ENCODE results near the gene LTO1. TPM values are rescaled to one million over a fixed set of nuclear protein-coding genes. Genes with fewer than 3 reads are reported as not detected.
A peak's percentile ranks its signal among the peaks of the same experiment; 100 is the strongest.

The LTO1 gene
- total RNA-seq, 1 experiment from 2014 or later = 27.5 TPM

- TF ChIP-seq, protein P1, sequence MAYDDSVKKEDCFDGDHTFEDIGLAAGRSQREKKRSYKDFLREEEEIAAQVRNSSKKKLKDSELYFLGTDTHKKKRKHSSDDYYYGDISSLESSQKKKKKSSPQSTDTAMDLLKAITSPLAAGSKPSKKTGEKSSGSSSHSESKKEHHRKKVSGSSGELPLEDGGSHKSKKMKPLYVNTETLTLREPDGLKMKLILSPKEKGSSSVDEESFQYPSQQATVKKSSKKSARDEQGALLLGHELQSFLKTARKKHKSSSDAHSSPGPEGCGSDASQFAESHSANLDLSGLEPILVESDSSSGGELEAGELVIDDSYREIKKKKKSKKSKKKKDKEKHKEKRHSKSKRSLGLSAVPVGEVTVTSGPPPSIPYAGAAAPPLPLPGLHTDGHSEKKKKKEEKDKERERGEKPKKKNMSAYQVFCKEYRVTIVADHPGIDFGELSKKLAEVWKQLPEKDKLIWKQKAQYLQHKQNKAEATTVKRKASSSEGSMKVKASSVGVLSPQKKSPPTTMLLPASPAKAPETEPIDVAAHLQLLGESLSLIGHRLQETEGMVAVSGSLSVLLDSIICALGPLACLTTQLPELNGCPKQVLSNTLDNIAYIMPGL (CRISPR knock-in tag; IDR thresholded peaks at IDR 0.05) = 0 out of 2 replicates have a peak, but pooled peaks have one; percentile 21
- TF ChIP-seq, protein P2, sequence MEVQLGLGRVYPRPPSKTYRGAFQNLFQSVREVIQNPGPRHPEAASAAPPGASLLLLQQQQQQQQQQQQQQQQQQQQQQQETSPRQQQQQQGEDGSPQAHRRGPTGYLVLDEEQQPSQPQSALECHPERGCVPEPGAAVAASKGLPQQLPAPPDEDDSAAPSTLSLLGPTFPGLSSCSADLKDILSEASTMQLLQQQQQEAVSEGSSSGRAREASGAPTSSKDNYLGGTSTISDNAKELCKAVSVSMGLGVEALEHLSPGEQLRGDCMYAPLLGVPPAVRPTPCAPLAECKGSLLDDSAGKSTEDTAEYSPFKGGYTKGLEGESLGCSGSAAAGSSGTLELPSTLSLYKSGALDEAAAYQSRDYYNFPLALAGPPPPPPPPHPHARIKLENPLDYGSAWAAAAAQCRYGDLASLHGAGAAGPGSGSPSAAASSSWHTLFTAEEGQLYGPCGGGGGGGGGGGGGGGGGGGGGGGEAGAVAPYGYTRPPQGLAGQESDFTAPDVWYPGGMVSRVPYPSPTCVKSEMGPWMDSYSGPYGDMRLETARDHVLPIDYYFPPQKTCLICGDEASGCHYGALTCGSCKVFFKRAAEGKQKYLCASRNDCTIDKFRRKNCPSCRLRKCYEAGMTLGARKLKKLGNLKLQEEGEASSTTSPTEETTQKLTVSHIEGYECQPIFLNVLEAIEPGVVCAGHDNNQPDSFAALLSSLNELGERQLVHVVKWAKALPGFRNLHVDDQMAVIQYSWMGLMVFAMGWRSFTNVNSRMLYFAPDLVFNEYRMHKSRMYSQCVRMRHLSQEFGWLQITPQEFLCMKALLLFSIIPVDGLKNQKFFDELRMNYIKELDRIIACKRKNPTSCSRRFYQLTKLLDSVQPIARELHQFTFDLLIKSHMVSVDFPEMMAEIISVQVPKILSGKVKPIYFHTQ (CRISPR knock-in tag; IDR thresholded peaks at IDR 0.05) = no peak
- TF ChIP-seq PRRX2 (CRISPR knock-in tag; IDR thresholded peaks at IDR 0.05) (no peak), CTCF (IDR thresholded peaks at IDR 0.05) (no peak), ZBTB43 (CRISPR knock-in tag; IDR thresholded peaks at IDR 0.05) (no peak), ZNF121 (CRISPR knock-in tag; IDR thresholded peaks at IDR 0.05) (no peak), TP53 (CRISPR knock-in tag; IDR thresholded peaks at IDR 0.05) (no peak), HMGA2 (CRISPR knock-in tag; IDR thresholded peaks at IDR 0.05) (no peak), ZNF396 (CRISPR knock-in tag; IDR thresholded peaks at IDR 0.05; ENCODE audit: borderline replicate concordance) (0 out of 2 replicates have a peak, but pooled peaks have one; percentile 16), MLX (CRISPR knock-in tag; IDR thresholded peaks at IDR 0.05) (no peak), GTF2I (CRISPR knock-in tag; conservative IDR thresholded peaks at IDR 0.05) (no peak), TCF7 (CRISPR knock-in tag; IDR thresholded peaks at IDR 0.05; ENCODE audit: low read depth) (no peak), GABPB1 (CRISPR knock-in tag; IDR thresholded peaks at IDR 0.05) (no peak), ZNF138 (CRISPR knock-in tag; conservative IDR thresholded peaks at IDR 0.05) (0 out of 2 replicates have a peak, but pooled peaks have one; percentile 24), ESRRA (CRISPR knock-in tag; IDR thresholded peaks at IDR 0.05; ENCODE audit: borderline replicate concordance) (no peak), RELA (CRISPR knock-in tag; IDR thresholded peaks at IDR 0.05; ENCODE audit: borderline replicate concordance) (0 out of 2 replicates have a peak, but pooled peaks have one; percentile 61), ETV6 (CRISPR knock-in tag; IDR thresholded peaks at IDR 0.05) (no peak; the same call in 1 of the 2 replicates), ZNF281 (CRISPR knock-in tag; IDR thresholded peaks at IDR 0.05) (no peak), SMAD4 (CRISPR knock-in tag; IDR thresholded peaks at IDR 0.05) (no peak)
- TF ChIP-seq, protein P3, sequence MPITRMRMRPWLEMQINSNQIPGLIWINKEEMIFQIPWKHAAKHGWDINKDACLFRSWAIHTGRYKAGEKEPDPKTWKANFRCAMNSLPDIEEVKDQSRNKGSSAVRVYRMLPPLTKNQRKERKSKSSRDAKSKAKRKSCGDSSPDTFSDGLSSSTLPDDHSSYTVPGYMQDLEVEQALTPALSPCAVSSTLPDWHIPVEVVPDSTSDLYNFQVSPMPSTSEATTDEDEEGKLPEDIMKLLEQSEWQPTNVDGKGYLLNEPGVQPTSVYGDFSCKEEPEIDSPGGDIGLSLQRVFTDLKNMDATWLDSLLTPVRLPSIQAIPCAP (CRISPR knock-in tag; IDR thresholded peaks at IDR 0.05) = no peak
- TF ChIP-seq, protein P4, sequence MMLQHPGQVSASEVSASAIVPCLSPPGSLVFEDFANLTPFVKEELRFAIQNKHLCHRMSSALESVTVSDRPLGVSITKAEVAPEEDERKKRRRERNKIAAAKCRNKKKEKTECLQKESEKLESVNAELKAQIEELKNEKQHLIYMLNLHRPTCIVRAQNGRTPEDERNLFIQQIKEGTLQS (CRISPR knock-in tag; conservative IDR thresholded peaks at IDR 0.05) = no peak
- TF ChIP-seq, protein P5, sequence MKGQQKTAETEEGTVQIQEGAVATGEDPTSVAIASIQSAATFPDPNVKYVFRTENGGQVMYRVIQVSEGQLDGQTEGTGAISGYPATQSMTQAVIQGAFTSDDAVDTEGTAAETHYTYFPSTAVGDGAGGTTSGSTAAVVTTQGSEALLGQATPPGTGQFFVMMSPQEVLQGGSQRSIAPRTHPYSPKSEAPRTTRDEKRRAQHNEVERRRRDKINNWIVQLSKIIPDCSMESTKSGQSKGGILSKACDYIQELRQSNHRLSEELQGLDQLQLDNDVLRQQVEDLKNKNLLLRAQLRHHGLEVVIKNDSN (CRISPR knock-in tag; IDR thresholded peaks at IDR 0.05) = peak; percentile 68
Measured at GRCh38 chr11:69702769-69703452, 27.8 kb upstream of the LTO1 start (continued).
